Measurements from ENCODE around the gene TXNL4A. TPM values are rescaled to one million over a fixed set of nuclear protein-coding genes. Genes with fewer than 3 reads are reported as not detected.

The TXNL4A gene
- total RNA-seq, 1 experiment from 2014 or later, result 178 TPM

DNA sequence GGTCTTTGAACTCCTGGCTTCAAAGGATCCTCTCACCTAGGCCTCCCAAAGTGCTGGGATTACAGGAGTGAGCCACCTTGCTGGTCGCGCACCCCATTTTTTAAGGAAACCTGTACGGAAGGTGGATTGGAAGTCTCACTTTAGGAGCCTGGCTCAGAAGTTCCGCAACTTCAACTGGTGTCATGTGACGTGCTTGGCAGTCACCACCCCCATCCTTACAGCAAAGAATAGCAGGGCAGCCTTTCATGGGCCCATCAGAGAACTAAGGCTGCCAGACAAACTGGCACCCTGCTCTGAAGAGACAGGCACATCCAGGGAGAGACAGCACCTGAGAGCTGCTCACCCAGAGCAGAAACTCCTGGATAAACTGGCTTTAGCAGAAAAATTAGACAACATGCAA lies 33.6 kb downstream of the TXNL4A start:
- H3K9me2 ChIP-seq (ENCODE audit: insufficient read depth), result no peaks in the 10 kb centered on the region
- H4K20me1 ChIP-seq (ENCODE audit: insufficient read depth), result peaks cover 3% of the 10 kb centered on the region; the same call in 1 of the 2 replicates
- H3K9me3 ChIP-seq (ENCODE audit: control insufficient read depth in 1 of 2, insufficient read depth in 1 of 2, low read depth in 1 of 2, low read length in 2 of 2), result no peaks in the 10 kb centered on the region
- H3K79me2 ChIP-seq (ENCODE audit: insufficient read depth, low read length), result peaks cover 13% of the 10 kb centered on the region
- H3K4me2 ChIP-seq (ENCODE audit: low read length), result no peak overlapping the region
- H3K27ac ChIP-seq (ENCODE audit: low read depth, low read length), result no peak overlapping the region
- intact Hi-C loops (cut with micrococcal nuclease), result no loop called here
- H3K4me3 ChIP-seq (replicated peaks in 1 of 2; ENCODE audit: low read depth in 1 of 2, low read length in 2 of 2), result no peak overlapping the region
- no peak overlapping the region for H2AFZ ChIP-seq (ENCODE audit: low read depth, low read length, poor library complexity, severe bottlenecking)
- RAD21 ChIA-PET (ENCODE audit: low non-redundant PET in 1 of 2, low total read pairs in 2 of 2, uncharacterized antibody in 2 of 2, unreplicated experiment in 2 of 2), result no interaction called here
- CTCF ChIA-PET, result no interaction called here
- no peak for TF ChIP-seq EZH2 (IDR thresholded peaks at IDR 0.05)
- TF ChIP-seq JUND (IDR thresholded peaks at IDR 0.05), result no peak
- TF ChIP-seq CBX3 (IDR thresholded peaks at IDR 0.05; ENCODE audit: low read depth), result no peak
- no peak for TF ChIP-seq CTCF (IDR thresholded peaks at IDR 0.05 in 2 of 3, conservative IDR thresholded peaks at IDR 0.05 in 1 of 3; ENCODE audit: borderline replicate concordance in 1 of 3, insufficient read depth in 1 of 3, low read depth in 2 of 3, low read length in 2 of 3)
- TF ChIP-seq POLR2A (IDR thresholded peaks at IDR 0.05; ENCODE audit: borderline replicate concordance, extremely low read depth, insufficient read depth, insufficient read length), result no peak
- no peak for TF ChIP-seq RAD21 (IDR thresholded peaks at IDR 0.05; ENCODE audit: low read depth)
- TF ChIP-seq SIN3A (IDR thresholded peaks at IDR 0.05; ENCODE audit: low read depth), result no peak
- no peak for TF ChIP-seq FOSL1 (IDR thresholded peaks at IDR 0.05; ENCODE audit: low read depth)
- no peak for TF ChIP-seq SRF (IDR thresholded peaks at IDR 0.05; ENCODE audit: low read depth)
- TF ChIP-seq EZH2phosphoT487 (IDR thresholded peaks at IDR 0.05; ENCODE audit: borderline replicate concordance), result no peak
- no peak for TF ChIP-seq ZNF274 (IDR thresholded peaks at IDR 0.05; ENCODE audit: low read depth, low read length)
- no peak for TF ChIP-seq ZBTB33 (IDR thresholded peaks at IDR 0.05; ENCODE audit: extremely low read depth, insufficient replicate concordance, low read length)
- no peak for TF ChIP-seq ATF3 (IDR thresholded peaks at IDR 0.05)
- no peak for TF ChIP-seq POLR2AphosphoS5 (IDR thresholded peaks at IDR 0.05; ENCODE audit: low read depth, low read length)
- TF ChIP-seq CEBPB (IDR thresholded peaks at IDR 0.05; ENCODE audit: low read depth), result no peak
- no peak for TF ChIP-seq MAX (IDR thresholded peaks at IDR 0.05)
- no peak for TF ChIP-seq SP1 (IDR thresholded peaks at IDR 0.05; ENCODE audit: low read depth)
- TF ChIP-seq YY1 (IDR thresholded peaks at IDR 0.05; ENCODE audit: extremely low read depth, insufficient replicate concordance, low read depth, low read length), result no peak
- no peak for TF ChIP-seq ZFX (IDR thresholded peaks at IDR 0.05)
- ATAC-seq (no peak), DNase-seq (ENCODE audit: low read depth, low spot score) (no peak)
- POLR2A ChIA-PET, result no interaction called here
- no peak overlapping the region for H3K9ac ChIP-seq (ENCODE audit: low read length)
- H3K4me1 ChIP-seq (ENCODE audit: control insufficient read depth in 1 of 2, insufficient read depth in 2 of 2, low read length in 2 of 2), result peaks cover 3 to 18% of the 10 kb centered on the region in 2 experiments; a peak in 2 of 4 replicates
- no TSS peak for BruUV-seq (replicated peaks)
- H3K27me3 ChIP-seq (ENCODE audit: insufficient read depth, low read length), result no peaks in the 10 kb centered on the region
- H3K36me3 ChIP-seq (ENCODE audit: control insufficient read depth in 1 of 2, insufficient read depth in 2 of 2, low read length in 2 of 2), result no peaks in the 10 kb centered on the region
